ENCODE measurements around the gene ATP5PO.

DNA sequence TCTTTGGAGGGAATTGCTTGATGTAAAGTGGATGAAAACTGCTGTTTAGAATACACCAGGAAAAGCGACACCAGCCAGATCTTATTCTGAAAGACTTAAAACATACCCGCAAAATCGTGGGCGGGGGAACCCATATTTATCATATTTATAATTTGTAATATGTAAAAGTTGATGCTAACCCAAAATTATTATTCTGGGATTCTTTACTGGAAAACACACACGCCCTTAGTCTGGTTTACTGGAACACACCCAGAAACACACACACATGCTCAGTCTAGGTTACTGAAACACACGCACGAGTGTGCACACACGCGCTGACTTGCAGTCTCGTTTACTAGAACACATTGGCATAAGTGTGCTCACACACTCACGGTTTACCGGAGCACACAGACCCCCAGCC, 32.5 kb downstream of the ATP5PO start:
- TF ChIP-seq, protein P1, sequence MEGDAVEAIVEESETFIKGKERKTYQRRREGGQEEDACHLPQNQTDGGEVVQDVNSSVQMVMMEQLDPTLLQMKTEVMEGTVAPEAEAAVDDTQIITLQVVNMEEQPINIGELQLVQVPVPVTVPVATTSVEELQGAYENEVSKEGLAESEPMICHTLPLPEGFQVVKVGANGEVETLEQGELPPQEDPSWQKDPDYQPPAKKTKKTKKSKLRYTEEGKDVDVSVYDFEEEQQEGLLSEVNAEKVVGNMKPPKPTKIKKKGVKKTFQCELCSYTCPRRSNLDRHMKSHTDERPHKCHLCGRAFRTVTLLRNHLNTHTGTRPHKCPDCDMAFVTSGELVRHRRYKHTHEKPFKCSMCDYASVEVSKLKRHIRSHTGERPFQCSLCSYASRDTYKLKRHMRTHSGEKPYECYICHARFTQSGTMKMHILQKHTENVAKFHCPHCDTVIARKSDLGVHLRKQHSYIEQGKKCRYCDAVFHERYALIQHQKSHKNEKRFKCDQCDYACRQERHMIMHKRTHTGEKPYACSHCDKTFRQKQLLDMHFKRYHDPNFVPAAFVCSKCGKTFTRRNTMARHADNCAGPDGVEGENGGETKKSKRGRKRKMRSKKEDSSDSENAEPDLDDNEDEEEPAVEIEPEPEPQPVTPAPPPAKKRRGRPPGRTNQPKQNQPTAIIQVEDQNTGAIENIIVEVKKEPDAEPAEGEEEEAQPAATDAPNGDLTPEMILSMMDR (IDR thresholded peaks at IDR 0.05): no peak
- no peak for TF ChIP-seq POLR2A (IDR thresholded peaks at IDR 0.05)
